HG03342 (cell line): Measurements from ENCODE around the gene NUF2.
"Not testable (repeated sequence)": the region's sequence is repeated elsewhere in the genome, so short reads cannot be mapped to it uniquely, and the experiment has no call there.

Experiments
- ATAC-seq: cut with Tn5 transposase; IDR thresholded peaks from one replicate; pipeline ENCODE4 v1.9.1; 2021; ENCODE audit warnings: mild to moderate bottlenecking, moderate library complexity; ENCODE audit not compliant: unreplicated experiment

NUF2 gene

GRCh38 chr1:163321311-163322305, at the start of gene NUF2:
Gene NUF2, plus strand, starts transcription at chr1:163321954. Its CDS starts 4,098 bp downstream, at chr1:163326052.
- peak; percentile 95 for ATAC-seq

- no peak for ATAC-seq
Observed at GRCh38 chr1:163273766-163274441, 47.9 kb upstream of the NUF2 start.

GRCh38 chr1:163275222-163275621, 46.5 kb upstream of the NUF2 start:
- no peak for ATAC-seq

- ATAC-seq, result no peak
Observed at GRCh38 chr1:163278602-163279001, 43.2 kb upstream of the NUF2 start.

GRCh38 chr1:163284867-163285266, 36.9 kb upstream of the NUF2 start:
- ATAC-seq, result not testable (repeated sequence)

- no peak for ATAC-seq
Observed at GRCh38 chr1:163290025-163290640, 31.6 kb upstream of the NUF2 start.

- no peak for ATAC-seq
Observed at GRCh38 chr1:163291461-163291860, 30.3 kb upstream of the NUF2 start.

- ATAC-seq, result not testable (repeated sequence)
Observed at GRCh38 chr1:163292153-163292552, 29.6 kb upstream of the NUF2 start.

GRCh38 chr1:163293497-163293896, 28.3 kb upstream of the NUF2 start:
- not testable (repeated sequence) for ATAC-seq

- ATAC-seq, result no peak
Observed at GRCh38 chr1:163295949-163296348, 25.8 kb upstream of the NUF2 start.

GRCh38 chr1:163296504-163297263, 25.1 kb upstream of the NUF2 start:
- no peak for ATAC-seq

GRCh38 chr1:163298365-163298764, 23.4 kb upstream of the NUF2 start:
- no peak for ATAC-seq

GRCh38 chr1:163300568-163300967, 21.2 kb upstream of the NUF2 start:
- ATAC-seq, result no peak

GRCh38 chr1:163303561-163303960, 18.2 kb upstream of the NUF2 start:
- no peak for ATAC-seq

- ATAC-seq, result no peak
Observed at GRCh38 chr1:163305441-163305840, 16.3 kb upstream of the NUF2 start.

GRCh38 chr1:163307479-163308171, 14.1 kb upstream of the NUF2 start:
- ATAC-seq, result no peak

- ATAC-seq, result no peak
Observed at GRCh38 chr1:163308811-163309210, 12.9 kb upstream of the NUF2 start.

- ATAC-seq, result no peak
Observed at GRCh38 chr1:163315773-163316374, 5.9 kb upstream of the NUF2 start.

GRCh38 chr1:163320891-163321290, 863 bp upstream of the NUF2 start:
- ATAC-seq, result no peak

GRCh38 chr1:163323339-163323738, 1.6 kb downstream of the NUF2 start:
- not testable (repeated sequence) for ATAC-seq
